GM13976 (cell line): ENCODE results near the gene RAB5IF.
"Not testable (repeated sequence)": the region's sequence is repeated elsewhere in the genome, so short reads cannot be mapped to it uniquely, and the experiment has no call there.

ENCODE experiments used
- DNase-seq: peaks from one replicate; pipeline ENCODE4 v3.0.0; 2012; ENCODE audit warnings: low spot score
- CTCF ChIP-seq: IDR thresholded peaks from 2 replicates; pipeline ENCODE4 v1.5.1; 2012; ENCODE audit warnings: borderline replicate concordance, mild to moderate bottlenecking; ENCODE audit not compliant: insufficient read depth; ENCODE audit errors: extremely low read depth, missing control alignments, control extremely low read depth
- in situ Hi-C: fragments of 300-500 bp; cut with MboI; formaldehyde crosslinking; loops from one replicate; pipeline ENCODE4 v1.12.0; 2022; ENCODE audit warnings: low sequenced_read_pairs, mixed read lengths, inconsistent platforms; ENCODE audit not compliant: unreplicated experiment

RAB5IF gene

GRCh38 chr20:36629719-36630681 is 24.4 kb downstream of the RAB5IF start:
- TF ChIP-seq CTCF: no peak
- peak; percentile 69 for DNase-seq
- in situ Hi-C loops: no loop called here

GRCh38 chr20:36631646-36632045 is 26.1 kb downstream of the RAB5IF start:
- in situ Hi-C loops: no loop called here
- no peak for DNase-seq
- TF ChIP-seq CTCF: no peak

GRCh38 chr20:36632147-36632486 is 26.5 kb downstream of the RAB5IF start:
- DNase-seq: no peak
- in situ Hi-C loops: no loop called here
- TF ChIP-seq CTCF: no peak

- TF ChIP-seq CTCF: no peak
- DNase-seq: no peak
- in situ Hi-C loops: no loop called here
Measured at GRCh38 chr20:36632487-36633284, 27.1 kb downstream of the RAB5IF start.

GRCh38 chr20:36633285-36633772 is 27.8 kb downstream of the RAB5IF start:
- DNase-seq: no peak
- in situ Hi-C loops: no loop called here
- TF ChIP-seq CTCF: no peak

- in situ Hi-C loops: no loop called here
- no peak for TF ChIP-seq CTCF
- no peak for DNase-seq
Measured at GRCh38 chr20:36634342-36634741, 28.8 kb downstream of the RAB5IF start.

GRCh38 chr20:36638876-36639400 is 33.4 kb downstream of the RAB5IF start:
- DNase-seq, in situ Hi-C loops: not testable (repeated sequence)
